Activated CD8-positive, alpha-beta T cell treated with anti-CD3 and anti-CD28 coated beads for 36 hours (primary cell): ENCODE data around the gene MBD1. TPM values are rescaled to one million over a fixed set of nuclear protein-coding genes. Genes with fewer than 3 reads are reported as not detected.

ENCODE experiments used
- total RNA-seq, 2 experiments: library from RNA; stranded (reverse); gene quantifications; one replicate each; pipeline ENCODE4 v1.2.3, GENCODE V29; 2021

Gene MBD1
- total RNA-seq, 2 experiments from 2014 or later: 67.4 to 69.0 TPM

Other genes with a start within 250 kb of the MBD1 start
- under 1 TPM in 1 of 2 experiments, not detected in 1; 0.09 TPM for gene MYO5B, start 86.4 kb downstream of the MBD1 start, total RNA-seq
- gene CFAP53, start 15.0 kb downstream of the MBD1 start, total RNA-seq: under 1 TPM; 0.27 to 0.76 TPM
- gene CXXC1, start 6.2 kb upstream of the MBD1 start, total RNA-seq: 10 to 100 TPM; 87.0 to 88.0 TPM
- gene SKA1, start 93.5 kb upstream of the MBD1 start, total RNA-seq: 10 to 100 TPM; 29.4 to 32.2 TPM